Measurements from ENCODE around the gene ADRB1. TPM values are rescaled to one million over a fixed set of nuclear protein-coding genes. Genes with fewer than 3 reads are reported as not detected.

Gene ADRB1
- total RNA-seq, 1 experiment from 2014 or later: 85.2 TPM

GRCh38 chr10:113999531-113999930 is 44.1 kb upstream of the ADRB1 start:
- POLR2A ChIA-PET (ENCODE audit: low non-redundant PET): no interaction called here
- intact Hi-C loops (cut with micrococcal nuclease; ENCODE audit: unreplicated experiment): no loop called here
- no peaks in the 10 kb centered on the region for H3K4me1 ChIP-seq (ENCODE audit: insufficient read depth, low read length, poor library complexity, severe bottlenecking)
- no peaks in the 10 kb centered on the region for H3K27me3 ChIP-seq (replicated peaks; ENCODE audit: insufficient read depth, low read depth, low read length, poor library complexity)
- no peak overlapping the region for H3K4me3 ChIP-seq (ENCODE audit: low read depth, low read length, poor library complexity, severe bottlenecking)
- H3K27ac ChIP-seq (ENCODE audit: low read depth, low read length, poor library complexity, severe bottlenecking): no peak overlapping the region
- CTCF ChIA-PET: no interaction called here
- DNase-seq (ENCODE audit: low spot score): no peak
- BruUV-seq (replicated peaks): no TSS peak
- TF ChIP-seq EZH2 (IDR thresholded peaks at IDR 0.05; ENCODE audit: borderline replicate concordance, low read depth, low read length, poor library complexity, severe bottlenecking): no peak
- no peak for TF ChIP-seq CTCF (conservative IDR thresholded peaks at IDR 0.05; ENCODE audit: low read depth, low read length)
- no peaks in the 10 kb centered on the region for H3K36me3 ChIP-seq (ENCODE audit: insufficient read depth, low read length, poor library complexity, severe bottlenecking)
- no peaks in the 10 kb centered on the region for H3K9me3 ChIP-seq (ENCODE audit: low read depth, low read length, poor library complexity, severe bottlenecking)

GRCh38 chr10:114000457-114001010 is 43.1 kb upstream of the ADRB1 start:
- no peak for DNase-seq (ENCODE audit: low spot score)
- no peak overlapping the region for H3K4me3 ChIP-seq (ENCODE audit: low read depth, low read length, poor library complexity, severe bottlenecking)
- intact Hi-C loops (cut with micrococcal nuclease; ENCODE audit: unreplicated experiment): no loop called here
- no peaks in the 10 kb centered on the region for H3K4me1 ChIP-seq (ENCODE audit: insufficient read depth, low read length, poor library complexity, severe bottlenecking)
- TF ChIP-seq CTCF (conservative IDR thresholded peaks at IDR 0.05; ENCODE audit: low read depth, low read length) (no peak), EZH2 (IDR thresholded peaks at IDR 0.05; ENCODE audit: borderline replicate concordance, low read depth, low read length, poor library complexity, severe bottlenecking) (no peak)
- BruUV-seq (replicated peaks): no TSS peak
- no peaks in the 10 kb centered on the region for H3K9me3 ChIP-seq (ENCODE audit: low read depth, low read length, poor library complexity, severe bottlenecking)
- no peaks in the 10 kb centered on the region for H3K36me3 ChIP-seq (ENCODE audit: insufficient read depth, low read length, poor library complexity, severe bottlenecking)
- ChIA-PET POLR2A (ENCODE audit: low non-redundant PET) (no interaction called here), CTCF (no interaction called here)
- H3K27me3 ChIP-seq (replicated peaks; ENCODE audit: insufficient read depth, low read depth, low read length, poor library complexity): no peaks in the 10 kb centered on the region
- H3K27ac ChIP-seq (ENCODE audit: low read depth, low read length, poor library complexity, severe bottlenecking): no peak overlapping the region

GRCh38 chr10:114002422-114002821 is 41.2 kb upstream of the ADRB1 start:
- no peak for TF ChIP-seq EZH2 (IDR thresholded peaks at IDR 0.05; ENCODE audit: borderline replicate concordance, low read depth, low read length, poor library complexity, severe bottlenecking)
- intact Hi-C loops (cut with micrococcal nuclease; ENCODE audit: unreplicated experiment): no loop called here
- Histone ChIP-seq H3K36me3 (ENCODE audit: insufficient read depth, low read length, poor library complexity, severe bottlenecking) (no peaks in the 10 kb centered on the region), H3K27ac (ENCODE audit: low read depth, low read length, poor library complexity, severe bottlenecking) (no peak overlapping the region), H3K27me3 (replicated peaks; ENCODE audit: insufficient read depth, low read depth, low read length, poor library complexity) (no peaks in the 10 kb centered on the region), H3K4me1 (ENCODE audit: insufficient read depth, low read length, poor library complexity, severe bottlenecking) (no peaks in the 10 kb centered on the region), H3K9me3 (ENCODE audit: low read depth, low read length, poor library complexity, severe bottlenecking) (no peaks in the 10 kb centered on the region), H3K4me3 (ENCODE audit: low read depth, low read length, poor library complexity, severe bottlenecking) (no peak overlapping the region)
- BruUV-seq (replicated peaks): no TSS peak
- POLR2A ChIA-PET (ENCODE audit: low non-redundant PET): no interaction called here
- CTCF ChIA-PET: no interaction called here
- no peak for DNase-seq (ENCODE audit: low spot score)

Data from A673 (cell line).